ENCODE data around the gene FGD4. TPM values are rescaled to one million over a fixed set of nuclear protein-coding genes. Genes with fewer than 3 reads are reported as not detected.

Gene FGD4
- total RNA-seq, 1 experiment from 2014 or later: 39.7 TPM

DNA sequence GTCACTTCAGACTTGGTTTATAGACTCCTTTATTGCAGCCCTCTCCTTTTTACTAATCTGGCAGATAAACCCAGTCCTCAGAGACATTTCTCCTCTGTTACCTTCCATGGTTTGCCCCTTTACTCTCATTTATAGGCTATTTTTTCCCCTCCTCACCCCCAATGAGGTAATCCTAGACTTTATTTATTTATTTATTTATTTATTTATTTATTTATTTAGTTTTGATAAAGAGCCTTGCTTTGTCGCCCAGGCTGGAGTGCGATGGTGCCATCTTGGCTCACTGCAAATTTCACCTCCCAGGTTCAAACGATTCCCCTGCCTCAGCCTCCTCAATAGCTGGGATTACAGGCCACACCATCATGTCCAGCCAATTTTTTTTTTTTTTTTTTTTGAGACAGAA is 8.4 kb downstream of the FGD4 start:
- ATAC-seq (no peak), DNase-seq (ENCODE audit: low spot score) (no peak)
- Mint-ChIP-seq H3K4me3 (no peak overlapping the region), H3K4me1 (peaks cover 34% of the 10 kb centered on the region), H3K27ac (peak overlapping the region; percentile 24), H3K27me3 (ENCODE audit: low read depth) (no peaks in the 10 kb centered on the region), H3K9me3 (no peaks in the 10 kb centered on the region), H3K36me3 (peaks cover 19% of the 10 kb centered on the region)
- TF ChIP-seq ZNF396 (CRISPR knock-in tag; IDR thresholded peaks at IDR 0.05; ENCODE audit: borderline replicate concordance) (no peak), ELF4 (CRISPR knock-in tag; IDR thresholded peaks at IDR 0.05; ENCODE audit: low read depth) (no peak), HMGXB4 (CRISPR knock-in tag; IDR thresholded peaks at IDR 0.05) (no peak), NR1H2 (CRISPR knock-in tag; IDR thresholded peaks at IDR 0.05) (no peak)
- TF ChIP-seq, protein P1, sequence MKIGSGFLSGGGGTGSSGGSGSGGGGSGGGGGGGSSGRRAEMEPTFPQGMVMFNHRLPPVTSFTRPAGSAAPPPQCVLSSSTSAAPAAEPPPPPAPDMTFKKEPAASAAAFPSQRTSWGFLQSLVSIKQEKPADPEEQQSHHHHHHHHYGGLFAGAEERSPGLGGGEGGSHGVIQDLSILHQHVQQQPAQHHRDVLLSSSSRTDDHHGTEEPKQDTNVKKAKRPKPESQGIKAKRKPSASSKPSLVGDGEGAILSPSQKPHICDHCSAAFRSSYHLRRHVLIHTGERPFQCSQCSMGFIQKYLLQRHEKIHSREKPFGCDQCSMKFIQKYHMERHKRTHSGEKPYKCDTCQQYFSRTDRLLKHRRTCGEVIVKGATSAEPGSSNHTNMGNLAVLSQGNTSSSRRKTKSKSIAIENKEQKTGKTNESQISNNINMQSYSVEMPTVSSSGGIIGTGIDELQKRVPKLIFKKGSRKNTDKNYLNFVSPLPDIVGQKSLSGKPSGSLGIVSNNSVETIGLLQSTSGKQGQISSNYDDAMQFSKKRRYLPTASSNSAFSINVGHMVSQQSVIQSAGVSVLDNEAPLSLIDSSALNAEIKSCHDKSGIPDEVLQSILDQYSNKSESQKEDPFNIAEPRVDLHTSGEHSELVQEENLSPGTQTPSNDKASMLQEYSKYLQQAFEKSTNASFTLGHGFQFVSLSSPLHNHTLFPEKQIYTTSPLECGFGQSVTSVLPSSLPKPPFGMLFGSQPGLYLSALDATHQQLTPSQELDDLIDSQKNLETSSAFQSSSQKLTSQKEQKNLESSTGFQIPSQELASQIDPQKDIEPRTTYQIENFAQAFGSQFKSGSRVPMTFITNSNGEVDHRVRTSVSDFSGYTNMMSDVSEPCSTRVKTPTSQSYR (CRISPR knock-in tag; IDR thresholded peaks at IDR 0.05): no peak
- CTCF ChIA-PET: no interaction called here
- POLR2A ChIA-PET: interaction anchor here (0.6 to 0.9 kb wide), 2 partner anchors 219 to 238 kb away, joined by 3 to 5 read pairs; no protein-coding TSS in a partner anchor

- peaks cover 9% of the 10 kb centered on the region for H3K36me3 Mint-ChIP-seq
- ChIA-PET CTCF (no interaction called here), POLR2A (no interaction called here)
- H3K27me3 Mint-ChIP-seq (ENCODE audit: low read depth): no peaks in the 10 kb centered on the region
- peak overlapping the region; percentile 42; the same call in 1 of the 2 replicates for H3K27ac Mint-ChIP-seq
- DNase-seq (ENCODE audit: low spot score): no peak
- peaks cover 52% of the 10 kb centered on the region for H3K4me1 Mint-ChIP-seq
- no peak for ATAC-seq
- TF ChIP-seq OVOL2 (CRISPR knock-in tag; IDR thresholded peaks at IDR 0.05; ENCODE audit: borderline replicate concordance) (no peak), ESRRA (CRISPR knock-in tag; IDR thresholded peaks at IDR 0.05; ENCODE audit: borderline replicate concordance) (no peak), TP53 (CRISPR knock-in tag; IDR thresholded peaks at IDR 0.05) (no peak), ZNF219 (CRISPR knock-in tag; IDR thresholded peaks at IDR 0.05; ENCODE audit: borderline replicate concordance) (no peak), JAZF1 (CRISPR knock-in tag; IDR thresholded peaks at IDR 0.05) (no peak), GTF2I (CRISPR knock-in tag; conservative IDR thresholded peaks at IDR 0.05) (no peak), ZNF263 (CRISPR knock-in tag; IDR thresholded peaks at IDR 0.05; ENCODE audit: low read depth) (no peak), ZBTB21 (CRISPR knock-in tag; IDR thresholded peaks at IDR 0.05; ENCODE audit: borderline replicate concordance) (no peak), SMAD3 (CRISPR knock-in tag; IDR thresholded peaks at IDR 0.05; ENCODE audit: borderline replicate concordance) (no peak), E2F5 (CRISPR knock-in tag; IDR thresholded peaks at IDR 0.05) (no peak)
- TF ChIP-seq, protein P2, sequence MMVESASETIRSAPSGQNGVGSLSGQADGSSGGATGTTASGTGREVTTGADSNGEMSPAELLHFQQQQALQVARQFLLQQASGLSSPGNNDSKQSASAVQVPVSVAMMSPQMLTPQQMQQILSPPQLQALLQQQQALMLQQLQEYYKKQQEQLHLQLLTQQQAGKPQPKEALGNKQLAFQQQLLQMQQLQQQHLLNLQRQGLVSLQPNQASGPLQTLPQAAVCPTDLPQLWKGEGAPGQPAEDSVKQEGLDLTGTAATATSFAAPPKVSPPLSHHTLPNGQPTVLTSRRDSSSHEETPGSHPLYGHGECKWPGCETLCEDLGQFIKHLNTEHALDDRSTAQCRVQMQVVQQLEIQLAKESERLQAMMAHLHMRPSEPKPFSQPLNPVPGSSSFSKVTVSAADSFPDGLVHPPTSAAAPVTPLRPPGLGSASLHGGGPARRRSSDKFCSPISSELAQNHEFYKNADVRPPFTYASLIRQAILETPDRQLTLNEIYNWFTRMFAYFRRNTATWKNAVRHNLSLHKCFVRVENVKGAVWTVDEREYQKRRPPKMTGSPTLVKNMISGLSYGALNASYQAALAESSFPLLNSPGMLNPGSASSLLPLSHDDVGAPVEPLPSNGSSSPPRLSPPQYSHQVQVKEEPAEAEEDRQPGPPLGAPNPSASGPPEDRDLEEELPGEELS (CRISPR knock-in tag; IDR thresholded peaks at IDR 0.05): no peak
- TF ChIP-seq, protein P3, sequence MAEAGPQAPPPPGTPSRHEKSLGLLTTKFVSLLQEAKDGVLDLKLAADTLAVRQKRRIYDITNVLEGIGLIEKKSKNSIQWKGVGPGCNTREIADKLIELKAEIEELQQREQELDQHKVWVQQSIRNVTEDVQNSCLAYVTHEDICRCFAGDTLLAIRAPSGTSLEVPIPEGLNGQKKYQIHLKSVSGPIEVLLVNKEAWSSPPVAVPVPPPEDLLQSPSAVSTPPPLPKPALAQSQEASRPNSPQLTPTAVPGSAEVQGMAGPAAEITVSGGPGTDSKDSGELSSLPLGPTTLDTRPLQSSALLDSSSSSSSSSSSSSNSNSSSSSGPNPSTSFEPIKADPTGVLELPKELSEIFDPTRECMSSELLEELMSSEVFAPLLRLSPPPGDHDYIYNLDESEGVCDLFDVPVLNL (CRISPR knock-in tag; IDR thresholded peaks at IDR 0.05; ENCODE audit: borderline replicate concordance, low read depth): no peak
- no peak overlapping the region for H3K4me3 Mint-ChIP-seq
- H3K9me3 Mint-ChIP-seq: no peaks in the 10 kb centered on the region
These were observed 14.1 kb downstream of the FGD4 start for GRCh38 chr12:32413412-32413811.

Measured in WTC11 (cell line).